Stimulated activated CD8-positive, alpha-beta memory T cell treated with anti-CD3 and anti-CD28 coated beads, Interleukin-15, amount 100 ng/mL, for 48 hours (primary cell): ENCODE results near the gene PARP1.

Experiments
- DNase-seq, 2 donors: peaks; one replicate each; pipeline ENCODE4 v3.0.0-alpha.2; 2020; ENCODE audit warnings: low read depth in 2 of 2

The PARP1 gene

DNA sequence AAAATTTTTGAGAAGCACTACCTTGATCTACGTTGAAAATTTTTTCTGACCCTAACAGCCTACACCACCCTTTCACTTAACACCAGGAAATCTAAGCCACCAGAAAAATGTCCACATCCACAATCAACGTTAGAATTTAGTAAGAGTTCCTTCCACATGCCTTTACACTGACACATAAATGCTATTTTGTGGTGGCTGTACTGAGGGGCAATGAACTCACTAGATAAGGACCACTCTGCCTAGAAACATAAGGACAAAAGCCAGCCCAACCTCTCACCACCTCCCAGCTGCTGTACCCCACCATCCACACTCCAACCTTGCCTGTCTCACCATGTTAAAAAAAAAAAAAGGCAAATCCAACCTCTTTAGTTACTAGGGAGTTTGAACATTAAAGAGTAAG lies 29.8 kb downstream of the PARP1 start:
- DNase-seq: no peak

DNA sequence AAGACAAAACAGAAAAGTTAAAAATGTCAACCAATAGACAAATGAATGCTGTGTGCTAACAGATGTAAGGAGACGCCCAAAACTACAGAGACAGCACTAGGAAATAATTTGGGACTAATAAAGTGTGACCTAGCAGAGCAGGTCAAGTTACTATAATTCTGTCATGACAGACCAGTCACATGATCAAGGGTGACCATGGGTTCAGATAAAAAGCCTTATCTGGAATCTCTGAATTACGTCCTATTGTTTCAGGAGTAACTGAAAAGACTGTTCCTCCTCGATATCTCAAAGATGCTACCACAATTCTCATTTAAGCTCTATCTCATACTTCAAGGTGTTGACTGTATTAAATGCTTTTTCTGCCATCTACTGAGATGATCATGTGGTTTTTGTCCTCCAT lies 31.6 kb downstream of the PARP1 start:
- DNase-seq: no peak

DNA sequence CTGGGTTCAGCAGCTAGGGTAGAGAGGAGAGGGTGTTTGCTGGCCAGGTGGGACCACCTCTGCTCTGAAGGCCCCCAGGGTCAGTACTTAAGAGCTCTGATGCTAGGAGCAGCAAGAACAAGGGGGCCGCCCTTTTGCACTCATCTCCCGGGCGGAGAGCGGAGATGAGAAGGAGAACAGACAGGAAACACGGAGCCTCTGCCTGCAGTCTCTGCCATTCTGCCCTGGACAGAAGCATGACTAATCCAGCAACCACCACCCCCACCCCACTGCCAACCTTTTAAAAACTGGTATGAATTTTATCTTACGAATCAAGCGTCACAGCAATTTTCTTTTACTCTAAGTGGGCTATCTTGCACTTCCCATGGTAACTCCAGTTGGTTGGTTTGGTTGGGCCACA lies 34.5 kb downstream of the PARP1 start:
- no peak for DNase-seq

DNA sequence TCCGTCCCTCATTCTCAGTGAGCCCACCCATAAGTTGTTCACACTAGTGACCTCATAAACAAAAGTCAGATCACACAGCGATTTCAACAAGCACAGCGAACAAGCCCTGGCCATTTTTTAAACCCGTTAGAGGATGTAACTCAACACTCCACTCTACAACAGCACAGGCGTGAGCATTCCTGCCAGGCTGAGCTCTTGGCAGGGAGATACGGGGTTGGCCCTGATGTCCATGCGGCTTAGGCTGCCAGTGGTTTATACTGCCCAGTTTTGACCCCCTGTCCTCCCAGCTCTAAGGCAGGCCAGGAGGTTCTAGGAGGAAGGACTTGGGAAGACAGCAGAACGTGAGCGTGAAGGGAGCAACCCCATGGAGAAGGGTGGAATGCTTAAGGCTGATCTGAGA lies 35.0 kb downstream of the PARP1 start:
- DNase-seq: no peak

DNA sequence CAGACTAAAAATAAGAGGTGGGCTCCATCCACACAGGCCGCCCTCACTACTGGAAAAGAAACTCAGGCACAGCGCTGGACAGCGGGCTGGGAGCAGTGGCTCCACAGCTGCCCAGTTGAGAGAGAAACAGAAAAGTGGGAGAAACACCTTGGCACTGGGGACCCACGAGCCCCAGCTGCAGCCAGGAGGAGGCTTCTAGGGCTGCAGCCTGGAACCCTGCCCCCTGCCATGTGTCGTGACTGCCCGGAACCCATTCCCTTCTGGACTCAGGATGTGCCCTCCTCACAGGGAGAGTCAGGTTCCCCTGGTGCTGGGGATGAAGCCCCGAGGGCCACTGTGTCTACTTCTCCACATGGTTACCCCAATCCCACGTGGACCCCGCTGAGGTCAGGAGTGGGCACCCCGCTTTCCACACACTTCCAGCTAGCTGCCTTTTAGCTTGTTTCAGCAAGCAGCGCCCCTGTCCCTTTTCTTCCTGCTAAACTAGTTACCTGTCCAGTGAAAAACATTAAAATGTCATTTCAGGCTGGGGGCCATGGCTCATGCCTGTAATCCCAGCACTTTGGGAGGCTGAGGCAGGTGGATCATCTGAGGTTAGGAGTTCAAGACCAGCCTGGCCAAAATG lies 35.9 kb downstream of the PARP1 start:
- no peak for DNase-seq

DNA sequence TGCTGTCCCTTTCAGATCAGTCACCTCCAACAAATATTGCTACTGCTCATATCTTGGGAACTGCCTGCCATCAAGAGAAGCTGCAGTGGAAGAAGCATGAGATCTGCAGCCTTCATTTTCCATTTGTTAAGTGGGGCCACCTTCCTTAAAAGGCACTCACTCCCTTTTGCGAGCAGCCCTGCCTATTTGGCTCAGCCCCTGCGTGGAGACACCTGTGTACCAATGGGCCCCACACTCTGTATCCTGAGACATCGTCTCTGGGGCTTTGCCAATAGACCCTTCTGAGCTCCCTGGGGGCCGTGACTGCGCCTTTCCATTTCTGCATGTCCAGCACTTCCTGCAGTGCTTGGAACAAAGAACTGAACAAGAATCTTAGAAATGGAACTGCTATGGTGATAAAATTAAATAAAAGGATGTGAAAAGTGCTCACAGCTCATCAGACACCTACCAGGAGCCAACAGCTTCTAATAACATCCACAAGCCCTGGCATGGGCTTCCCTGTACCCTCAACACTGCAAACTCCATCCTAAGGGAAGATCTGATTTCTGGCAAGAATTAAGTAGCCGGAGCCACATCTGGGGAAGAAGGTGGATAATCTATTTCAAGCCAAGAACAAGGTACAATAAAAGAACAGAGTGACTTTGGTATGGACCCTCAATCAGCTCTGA lies 36.7 kb downstream of the PARP1 start:
- no peak for DNase-seq

DNA sequence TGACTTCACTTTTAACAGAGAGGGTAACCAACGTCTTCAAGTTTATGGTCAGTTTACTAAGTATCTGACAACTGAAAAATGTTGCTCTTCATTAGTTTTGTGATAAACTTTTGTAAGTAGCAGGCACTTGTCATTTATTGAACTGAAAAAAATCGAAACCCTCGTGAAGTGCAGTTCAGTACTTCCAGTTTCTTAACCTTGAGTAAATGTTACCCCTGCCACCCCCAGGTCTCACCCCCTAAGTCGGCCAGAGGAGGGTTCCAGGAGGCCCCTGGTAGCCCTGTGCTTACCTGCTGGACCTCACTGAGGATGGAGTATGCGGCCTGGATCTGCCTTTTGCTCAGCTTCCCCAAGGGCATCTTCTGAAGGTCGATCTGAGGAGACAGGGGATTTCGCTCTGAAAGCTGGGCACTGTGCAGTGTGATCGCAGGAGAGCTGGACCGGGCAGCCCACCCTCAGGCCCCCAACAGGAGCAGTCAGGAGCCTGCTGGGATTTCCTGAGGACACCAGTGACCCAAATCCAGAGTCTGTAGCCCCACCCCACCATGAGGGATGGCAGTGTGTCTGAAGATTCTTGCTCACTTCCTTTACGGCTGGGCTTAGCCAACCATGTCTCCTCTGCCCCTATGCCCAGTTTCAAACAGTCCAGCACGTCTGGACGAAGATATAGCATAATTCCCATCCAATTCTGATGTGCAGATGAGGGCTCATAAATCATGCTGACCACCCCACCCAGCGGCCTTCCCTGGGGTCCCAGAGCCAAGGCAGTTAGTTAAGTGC lies 37.6 kb downstream of the PARP1 start:
- no peak for DNase-seq

DNA sequence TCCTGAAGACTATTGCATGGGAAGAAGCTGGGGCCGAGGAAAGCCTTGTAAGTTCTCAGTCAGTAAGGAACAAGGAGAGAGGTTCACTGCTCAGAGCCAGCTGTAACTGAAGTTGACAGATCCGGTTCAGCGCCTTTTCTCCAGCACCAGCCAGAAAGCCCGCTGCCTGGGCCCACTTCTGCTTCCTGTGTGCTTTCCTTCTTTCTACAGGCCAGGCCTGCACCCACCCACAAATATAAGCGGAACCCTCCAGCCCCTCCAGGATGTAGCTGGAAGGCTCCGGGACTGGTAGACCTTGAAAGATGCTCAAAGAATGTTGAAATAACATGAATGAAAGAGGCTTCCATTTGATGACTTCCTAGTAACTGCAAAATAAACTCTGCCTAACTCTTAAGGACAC lies 38.8 kb downstream of the PARP1 start:
- DNase-seq: no peak

DNA sequence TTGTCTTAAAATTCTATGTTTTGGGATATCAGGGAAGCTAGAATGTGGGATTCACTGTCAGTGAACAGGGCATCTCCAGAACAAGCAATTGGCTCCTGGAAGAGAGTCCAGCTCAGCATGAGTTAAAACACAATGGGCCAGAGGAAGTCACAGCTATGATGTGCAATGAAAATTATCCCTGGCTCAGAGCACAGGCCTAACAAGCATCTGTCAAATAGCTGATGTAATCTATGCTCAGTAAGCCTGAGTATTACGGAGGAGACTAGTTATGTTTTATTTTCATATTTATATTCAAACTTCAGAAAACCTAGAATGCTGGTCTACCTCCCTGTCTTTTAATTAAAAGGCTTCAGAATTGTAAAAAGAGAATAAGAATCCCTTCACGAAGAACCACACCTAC lies 41.6 kb downstream of the PARP1 start:
- DNase-seq: no peak

DNA sequence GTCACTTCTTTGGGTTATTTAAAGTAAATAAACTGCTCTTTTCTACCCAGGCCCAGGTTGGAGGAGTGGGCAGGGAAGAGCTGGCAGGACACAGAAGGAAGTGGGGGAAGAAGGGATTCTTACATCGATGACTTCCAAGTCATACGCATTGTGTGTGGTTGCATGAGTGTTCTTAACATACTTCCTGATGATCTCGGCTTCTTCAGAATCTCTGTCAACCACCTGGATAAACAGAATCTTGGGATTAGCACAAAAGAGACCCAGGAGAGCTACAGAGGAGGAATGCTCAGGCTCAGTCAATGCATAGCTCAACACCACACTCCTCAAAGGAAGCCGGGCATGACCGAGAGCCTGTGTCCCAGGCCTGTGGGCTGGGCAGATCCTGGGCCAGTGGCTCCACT lies 42.1 kb downstream of the PARP1 start:
- DNase-seq: no peak

DNA sequence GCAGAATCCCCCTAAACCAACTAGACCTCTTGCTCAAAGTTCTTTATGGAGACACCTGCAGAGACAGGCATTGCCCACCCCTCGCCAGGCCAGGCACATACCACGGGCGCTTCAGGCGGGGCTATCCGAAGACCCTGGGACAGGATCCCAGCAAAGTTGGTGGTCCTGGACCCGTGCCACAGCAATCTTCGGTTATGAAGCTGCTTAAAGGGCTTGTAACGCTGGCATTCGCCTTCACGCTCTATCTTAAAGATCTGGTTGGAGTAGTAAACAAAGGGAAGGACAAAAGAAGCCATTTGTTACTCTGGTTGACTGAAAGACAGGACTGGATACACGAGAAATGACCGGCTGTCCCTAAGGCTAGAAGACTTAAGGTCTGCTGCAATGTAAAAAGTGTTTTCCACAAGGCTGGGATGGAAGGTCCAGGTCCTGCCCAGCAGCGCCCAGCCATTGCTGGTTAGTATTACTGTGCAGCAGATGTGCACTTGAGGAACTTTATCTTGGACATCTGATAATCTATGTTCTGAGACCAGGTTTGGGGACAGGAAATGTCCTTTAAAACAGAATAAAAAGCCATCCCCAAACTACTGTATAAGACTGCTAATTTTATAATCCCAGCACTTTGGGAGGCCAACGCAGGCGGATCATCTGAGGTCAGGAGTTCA lies 42.9 kb downstream of the PARP1 start:
- DNase-seq: no peak

DNA sequence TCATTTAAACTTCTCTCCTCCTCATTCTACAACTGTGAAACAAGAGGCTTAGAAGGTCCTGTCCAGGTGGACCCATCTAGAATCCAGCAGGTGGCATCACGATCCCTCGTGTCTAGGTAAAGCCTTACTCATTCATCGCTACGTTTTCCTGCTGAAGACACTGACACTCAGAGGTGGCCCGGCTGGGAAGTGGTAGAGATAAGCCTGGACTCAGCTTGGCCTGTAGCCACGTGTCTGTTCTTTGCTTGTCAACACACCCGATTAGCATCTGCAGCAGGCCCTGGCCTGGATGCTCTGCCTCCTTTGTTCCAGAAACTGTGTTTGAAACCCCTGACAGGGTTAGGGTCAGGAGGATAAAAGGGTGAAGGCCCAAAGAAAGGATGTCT lies 43.4 kb downstream of the PARP1 start:
- DNase-seq: no peak

DNA sequence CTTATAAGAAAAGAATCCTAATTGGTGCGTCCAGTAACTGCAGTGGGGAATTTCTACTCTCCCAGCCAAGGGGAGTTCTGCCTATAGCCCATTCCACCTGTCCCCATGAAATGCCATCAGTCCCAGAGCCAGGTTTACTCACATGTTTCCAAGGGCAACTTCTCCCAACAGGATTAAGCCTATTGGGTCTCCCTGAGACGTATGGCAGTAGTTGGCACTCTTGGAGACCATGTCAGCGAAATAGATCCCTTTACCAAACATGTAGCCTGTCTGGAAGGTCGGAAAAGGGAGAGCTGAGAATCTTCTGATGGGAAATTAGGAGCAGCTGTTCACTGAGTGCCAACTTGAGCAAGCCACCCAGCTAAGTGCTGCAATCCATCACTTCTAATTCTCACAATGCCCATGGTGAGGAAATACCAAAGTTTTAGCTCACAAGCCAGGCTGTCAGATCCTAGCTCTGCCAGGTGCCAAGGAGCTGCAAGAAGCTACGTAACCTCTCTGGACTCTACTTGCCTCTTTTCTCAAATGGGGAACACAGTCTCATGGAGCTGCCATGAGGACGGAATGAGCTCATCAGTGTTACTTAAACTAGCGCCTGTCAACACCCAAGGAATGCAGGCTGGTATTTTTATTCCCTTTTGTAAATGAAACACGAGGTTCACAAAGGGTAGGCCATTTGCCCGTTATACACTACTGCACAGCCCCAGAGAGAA lies 43.9 kb downstream of the PARP1 start:
- DNase-seq: no peak

DNA sequence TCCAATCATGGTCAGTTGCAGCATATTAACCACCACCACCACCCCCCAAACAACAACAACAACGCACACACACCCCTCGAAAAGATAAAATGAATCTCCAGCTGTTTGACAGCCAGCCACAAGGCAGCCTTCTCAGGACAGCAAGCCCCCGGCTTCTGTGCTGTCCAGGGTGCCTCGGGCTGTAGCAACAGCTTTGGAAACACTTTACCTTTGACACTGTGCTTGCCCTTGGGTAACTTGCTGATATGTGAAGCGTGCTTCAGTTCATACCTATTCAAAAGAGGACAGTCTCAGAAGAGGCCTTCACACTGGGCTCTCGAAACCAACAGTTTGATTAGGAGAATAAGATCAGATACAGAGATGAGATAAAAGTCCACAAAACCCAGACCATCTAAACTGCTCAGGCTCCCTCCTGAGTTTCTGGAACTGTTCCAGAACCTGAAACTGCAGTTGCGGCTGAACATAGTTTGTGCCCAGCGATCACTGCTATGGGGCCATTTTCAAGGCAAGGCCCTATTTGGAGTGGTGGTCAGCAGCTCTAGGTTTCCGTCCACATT lies 44.9 kb downstream of the PARP1 start:
- no peak for DNase-seq

DNA sequence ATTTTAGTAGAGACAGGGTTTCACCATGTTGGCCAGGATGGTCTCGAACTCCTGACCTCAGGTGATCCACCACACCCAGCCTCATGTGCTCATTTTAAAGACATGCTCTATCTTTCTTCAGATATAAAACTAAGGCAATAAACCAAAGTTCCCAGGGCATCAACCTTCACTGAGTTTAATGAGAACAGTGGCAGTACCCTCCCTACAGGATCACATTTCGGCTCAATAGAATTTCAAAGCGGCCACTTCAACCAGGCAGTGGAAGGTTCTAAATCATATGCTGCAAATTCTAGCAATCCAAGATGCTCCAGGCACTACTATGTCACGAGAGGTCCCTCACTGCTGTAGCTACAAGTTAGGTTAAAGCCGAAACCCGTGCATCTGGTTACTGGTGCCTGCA lies 45.5 kb downstream of the PARP1 start:
- no peak for DNase-seq

DNA sequence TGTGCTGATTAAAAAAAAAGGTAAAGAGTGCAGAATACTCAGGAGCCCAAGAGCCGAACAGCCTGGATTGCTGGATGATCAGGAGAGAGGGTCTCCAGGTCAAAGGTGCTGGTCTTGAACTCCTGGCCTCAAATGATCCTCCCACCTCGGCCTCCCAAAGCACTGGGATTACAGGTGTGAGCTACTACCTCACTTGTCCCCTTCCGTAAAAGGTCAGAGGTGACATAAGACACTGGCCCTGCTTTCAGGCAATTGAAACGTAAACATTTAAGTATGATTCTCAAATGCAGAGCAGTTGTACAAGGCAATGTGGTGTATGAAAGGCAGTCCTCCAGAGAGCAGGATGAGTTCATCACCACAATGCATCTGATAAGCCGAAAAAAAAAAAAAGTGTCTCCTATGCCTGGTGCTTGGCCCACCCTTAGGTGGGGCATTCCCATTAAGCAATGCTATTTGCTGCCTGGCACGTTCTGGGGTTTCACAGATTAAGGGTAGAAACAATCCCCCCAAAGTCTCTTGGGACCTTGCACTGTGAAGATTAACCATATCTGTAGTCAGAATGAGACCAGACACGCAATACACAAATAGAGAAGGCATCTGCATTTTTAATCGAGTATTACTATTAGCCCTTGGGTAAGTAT lies 47.7 kb downstream of the PARP1 start:
- DNase-seq: no peak

DNA sequence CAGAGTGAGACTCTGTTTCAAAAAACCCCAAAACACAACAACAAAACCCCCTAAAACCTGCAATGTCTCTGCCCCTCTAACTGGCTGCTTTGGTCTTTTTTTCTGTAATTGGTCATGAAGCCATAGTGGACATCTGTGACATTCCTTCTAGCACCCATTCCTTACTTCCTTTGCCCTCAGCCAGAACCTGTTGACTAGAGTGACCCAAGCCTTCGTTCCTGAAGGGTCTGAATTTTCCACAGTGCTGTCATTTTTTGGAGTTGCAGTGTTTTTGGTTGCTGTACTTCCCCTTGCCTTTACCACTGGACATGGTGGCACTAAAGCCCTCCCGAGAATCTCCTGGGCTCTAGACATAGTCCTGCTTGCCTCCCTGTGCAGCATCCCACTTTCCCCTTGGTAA lies 50.5 kb downstream of the PARP1 start:
- DNase-seq: no peak

DNA sequence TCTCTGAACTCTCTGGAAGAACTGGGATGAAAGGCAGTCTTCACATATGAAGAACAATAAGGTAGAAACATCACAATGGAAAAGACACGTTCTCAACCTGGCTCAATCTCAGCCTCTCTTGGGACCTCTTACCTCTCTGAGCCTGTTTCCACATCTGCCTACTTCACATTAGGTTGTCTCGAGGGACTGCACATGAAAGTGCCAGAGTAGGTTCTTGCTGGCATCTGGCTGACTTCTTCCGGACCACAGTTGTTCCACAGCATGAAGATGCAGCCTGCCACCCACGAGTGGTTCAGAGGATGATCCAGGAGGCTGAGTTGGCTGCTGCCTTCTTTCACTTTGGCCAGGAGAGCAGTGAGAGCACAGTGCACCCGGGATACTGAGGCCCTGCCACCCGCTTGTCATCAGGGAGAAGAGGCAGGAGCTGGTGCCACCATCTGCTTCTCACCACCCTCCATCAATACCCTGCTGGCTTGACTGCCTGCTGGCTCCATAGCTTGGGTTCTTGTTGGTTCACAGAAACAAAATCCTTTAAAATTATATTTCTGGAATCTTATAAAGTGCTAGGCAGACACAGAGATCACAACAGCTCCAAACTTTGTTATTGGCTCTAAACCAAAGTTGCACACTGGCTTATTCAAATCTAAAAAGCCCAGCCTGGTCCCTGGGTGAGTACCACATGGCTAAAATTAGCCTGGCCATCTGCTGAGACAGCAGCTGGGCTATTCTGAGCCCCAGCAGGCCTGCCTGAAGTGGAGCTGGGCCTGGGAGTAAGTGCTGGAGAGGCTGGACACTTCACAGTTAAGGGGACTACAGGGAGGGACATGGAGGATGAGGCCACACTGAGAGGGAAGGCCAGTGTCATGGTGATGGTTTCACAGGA lies 52.0 kb downstream of the PARP1 start:
- no peak for DNase-seq

DNA sequence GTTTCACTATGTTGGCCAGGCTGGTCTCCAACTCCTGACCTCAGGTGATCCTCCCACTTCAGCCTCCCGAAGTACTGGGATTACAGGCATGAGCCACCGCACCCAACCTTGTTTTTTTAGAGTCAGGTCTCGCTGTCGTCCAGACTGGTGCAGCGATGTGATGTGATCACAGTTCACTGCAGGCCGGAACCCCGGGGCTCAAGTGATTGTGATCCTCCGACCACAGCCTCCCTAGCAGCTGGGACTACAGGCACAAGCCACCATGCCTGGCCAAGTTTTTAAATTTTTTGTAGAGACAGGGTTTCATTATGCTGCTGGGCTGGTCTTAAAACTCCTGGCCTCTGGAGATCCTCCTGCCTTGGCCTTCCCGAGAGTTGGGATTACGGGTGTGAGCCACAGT lies 52.9 kb downstream of the PARP1 start:
- no peak for DNase-seq
